Mesenchymal stem cell (in vitro differentiated cells and primary cell): Measurements from ENCODE around the gene ZXDC.

ENCODE experiments used
- DNase-seq: peaks from one replicate; pipeline ENCODE4 v3.0.0-alpha.2; 2013
- H2AFZ ChIP-seq: one replicate; pipeline ENCODE4 v1.6.1; 2013; ENCODE audit warnings: low read depth, mild to moderate bottlenecking, control low read depth, inconsistent platforms, low read length, moderate library complexity
- H2AK5ac ChIP-seq: 2 replicates; pipeline ENCODE4 v1.6.1; 2013; ENCODE audit warnings: low read length, moderate library complexity, mild to moderate bottlenecking, inconsistent platforms; ENCODE audit not compliant: severe bottlenecking
- H2BK120ac ChIP-seq: one replicate; pipeline ENCODE4 v1.6.1; 2013; ENCODE audit warnings: low read depth, mild to moderate bottlenecking, inconsistent platforms, low read length, moderate library complexity
- H2BK12ac ChIP-seq, 2 experiments: one replicate each; pipeline ENCODE4 v1.6.1; 2013; ENCODE audit warnings: inconsistent platforms in 2 of 2, low read length in 2 of 2, mild to moderate bottlenecking in 2 of 2, moderate library complexity in 2 of 2, control low read depth in 1 of 2
- H2BK15ac ChIP-seq: one replicate; pipeline ENCODE4 v1.6.1; 2013; ENCODE audit warnings: mild to moderate bottlenecking, low read depth, inconsistent platforms; ENCODE audit not compliant: poor library complexity, severe bottlenecking
- H2BK5ac ChIP-seq: 2 replicates; pipeline ENCODE4 v1.6.1; 2013; ENCODE audit warnings: low read depth, mild to moderate bottlenecking, low read length, control low read depth, inconsistent platforms; ENCODE audit not compliant: poor library complexity, severe bottlenecking
- H3K14ac ChIP-seq, 2 experiments: one replicate each; pipeline ENCODE4 v1.6.1; 2013; ENCODE audit warnings: inconsistent platforms in 2 of 2, low read length in 2 of 2, control low read depth in 1 of 2, mild to moderate bottlenecking in 1 of 2, moderate library complexity in 1 of 2
- H3K18ac ChIP-seq, 2 experiments: one replicate each; pipeline ENCODE4 v1.6.1; 2013; ENCODE audit warnings: inconsistent platforms in 2 of 2, low read length in 2 of 2, control low read depth in 1 of 2, low read depth in 1 of 2, mild to moderate bottlenecking in 1 of 2
- H3K23ac ChIP-seq, 2 experiments: one replicate each; pipeline ENCODE4 v1.6.1; 2013; ENCODE audit warnings: inconsistent platforms in 2 of 2, low read length in 2 of 2, mild to moderate bottlenecking in 2 of 2, moderate library complexity in 2 of 2, control low read depth in 1 of 2
- H3K27ac ChIP-seq: 2 replicates; pipeline ENCODE4 v1.5.1; 2013; ENCODE audit warnings: mild to moderate bottlenecking, moderate library complexity, low read length, control low read depth, inconsistent platforms; ENCODE audit not compliant: poor library complexity, severe bottlenecking
- H3K27me3 ChIP-seq, 2 experiments: 2 replicates each; pipeline versions ENCODE4 v1.6.1 to v1.7.0; 2013; ENCODE audit warnings: low read length in 2 of 2, mild to moderate bottlenecking in 2 of 2, moderate library complexity in 2 of 2, control low read depth in 1 of 2, inconsistent platforms in 1 of 2; ENCODE audit not compliant: control insufficient read depth in 1 of 2, insufficient read depth in 1 of 2
- H3K36me3 ChIP-seq, 2 experiments: 2 replicates each; pipeline versions ENCODE4 v1.6.1 to v1.7.0; 2013; ENCODE audit warnings: low read length in 2 of 2, control low read depth in 1 of 2, inconsistent platforms in 1 of 2, low read depth in 1 of 2, mild to moderate bottlenecking in 1 of 2; ENCODE audit not compliant: insufficient read depth in 2 of 2, control insufficient read depth in 1 of 2
- H3K4ac ChIP-seq, 2 experiments: one replicate each; pipeline ENCODE4 v1.6.1; 2013; ENCODE audit warnings: inconsistent platforms in 2 of 2, low read length in 2 of 2, mild to moderate bottlenecking in 2 of 2, moderate library complexity in 2 of 2, control low read depth in 1 of 2, low read depth in 1 of 2
- H3K4me1 ChIP-seq: 2 replicates; pipeline ENCODE4 v1.6.1; 2013; ENCODE audit warnings: low read depth, low read length, control low read depth; ENCODE audit not compliant: control insufficient read depth, insufficient read depth
- H3K4me2 ChIP-seq: 2 replicates; pipeline ENCODE4 v1.6.1; 2013; ENCODE audit warnings: low read length, mild to moderate bottlenecking, inconsistent platforms; ENCODE audit not compliant: poor library complexity, severe bottlenecking
- H3K4me3 ChIP-seq, 2 experiments: 2 replicates each; pipeline versions ENCODE4 v1.5.1 to v1.7.0; 2013; ENCODE audit warnings: low read length in 2 of 2, mild to moderate bottlenecking in 2 of 2, control low read depth in 1 of 2, low read depth in 1 of 2; ENCODE audit not compliant: insufficient read depth in 1 of 2
- H3K79me1 ChIP-seq: replicated peaks from 2 replicates; pipeline ENCODE4 v1.6.1; 2013; ENCODE audit warnings: mild to moderate bottlenecking, control low read depth, low read length, inconsistent platforms; ENCODE audit not compliant: poor library complexity, severe bottlenecking
- H3K9ac ChIP-seq: 2 replicates; pipeline ENCODE4 v1.7.0; 2013; ENCODE audit warnings: mild to moderate bottlenecking, low read length, moderate library complexity
- H3K9me3 ChIP-seq: 2 replicates; pipeline ENCODE4 v1.7.0; 2013; ENCODE audit warnings: mild to moderate bottlenecking, low read length; ENCODE audit not compliant: control insufficient read depth
- H4K8ac ChIP-seq: one replicate; pipeline ENCODE4 v1.6.1; 2013; ENCODE audit warnings: inconsistent platforms, mild to moderate bottlenecking, low read length, moderate library complexity
- H4K91ac ChIP-seq: one replicate; pipeline ENCODE4 v1.6.1; 2013; ENCODE audit warnings: mild to moderate bottlenecking, low read length, inconsistent platforms
- WGBS: methylation state at CpG from one replicate; pipeline ENCODE4 v1.1.7; 2013; ENCODE audit warnings: mixed read lengths; 5-methylcytosine and 5-hydroxymethylcytosine counted together

Gene ZXDC

GRCh38 chr3:126519506-126520455 lies 44.1 kb upstream of the ZXDC start:
- Histone ChIP-seq H2BK120ac (no peak overlapping the region), H3K27ac (no peak overlapping the region), H3K27me3 (peaks cover 50 to 53% of the 10 kb centered on the region in 2 experiments), H3K9ac (no peak overlapping the region), H3K4me3 (no peak overlapping the region), H3K14ac (no peak overlapping the region), H4K91ac (no peak overlapping the region), H2BK12ac (no peak overlapping the region), H3K79me1 (no peaks in the 10 kb centered on the region), H4K8ac (no peak overlapping the region), H3K9me3 (no peaks in the 10 kb centered on the region), H3K4me1 (peaks cover 12% of the 10 kb centered on the region), H3K4me2 (no peak overlapping the region), H2AFZ (no peak overlapping the region), H3K23ac (no peak overlapping the region), H3K36me3 (no peaks in the 10 kb centered on the region), H2BK15ac (no peak overlapping the region), H2BK5ac (no peak overlapping the region), H2AK5ac (no peak overlapping the region), H3K4ac (no peak overlapping the region), H3K18ac (no peak overlapping the region)
- DNase-seq = no peak
- WGBS = 93% methylated on average over 10 of the region's 10 CpGs

DNA sequence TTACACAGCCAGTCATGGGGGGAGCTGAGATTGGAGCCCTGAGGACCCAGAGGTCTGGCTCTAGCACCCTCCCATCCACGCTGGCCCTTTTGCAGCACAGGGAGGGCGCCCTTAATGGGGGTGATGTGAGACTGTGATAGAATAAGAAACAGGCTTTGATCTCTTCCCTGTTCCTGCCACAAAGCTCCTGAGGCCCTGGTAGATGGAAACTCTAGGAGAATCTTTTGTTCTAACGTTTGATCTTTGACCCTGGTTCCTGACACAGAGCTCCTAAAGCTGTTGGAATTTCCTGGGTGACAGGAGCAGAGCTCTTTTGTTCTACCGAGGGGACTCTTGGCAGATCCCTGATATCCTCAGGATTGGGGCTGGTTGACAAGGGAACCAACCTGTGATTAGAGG lies 43.1 kb upstream of the ZXDC start:
- 67% methylated on average over 4 of the region's 4 CpGs for WGBS

GRCh38 chr3:126517986-126518778 lies 42.5 kb upstream of the ZXDC start:
- Histone ChIP-seq H3K4me2 (no peak overlapping the region), H2BK120ac (no peak overlapping the region), H3K4me1 (no peaks in the 10 kb centered on the region), H3K9ac (no peak overlapping the region), H3K14ac (no peak overlapping the region), H3K23ac (no peak overlapping the region), H2BK5ac (no peak overlapping the region), H3K4me3 (no peak overlapping the region), H3K4ac (no peak overlapping the region), H3K27ac (no peak overlapping the region), H2BK12ac (no peak overlapping the region), H2BK15ac (no peak overlapping the region), H3K18ac (no peak overlapping the region), H2AFZ (no peak overlapping the region), H3K27me3 (peaks cover 42 to 50% of the 10 kb centered on the region in 2 experiments), H3K9me3 (no peaks in the 10 kb centered on the region), H4K8ac (no peak overlapping the region), H3K36me3 (no peaks in the 10 kb centered on the region), H4K91ac (no peak overlapping the region), H3K79me1 (no peaks in the 10 kb centered on the region), H2AK5ac (no peak overlapping the region)
- WGBS = 91% methylated on average over 14 of the region's 15 CpGs
- DNase-seq = no peak

More for the DNA sequence above, 43.1 kb upstream of the ZXDC start:
- Histone ChIP-seq H2BK5ac (no peak overlapping the region), H3K14ac (no peak overlapping the region), H3K23ac (no peak overlapping the region), H3K18ac (no peak overlapping the region), H3K4ac (no peak overlapping the region), H2BK15ac (no peak overlapping the region), H3K4me1 (peaks cover 3% of the 10 kb centered on the region), H3K27me3 (peaks cover 48 to 53% of the 10 kb centered on the region in 2 experiments), H3K9me3 (no peaks in the 10 kb centered on the region), H2AK5ac (no peak overlapping the region), H4K91ac (no peak overlapping the region), H3K4me3 (no peak overlapping the region), H2AFZ (no peak overlapping the region), H2BK12ac (no peak overlapping the region), H3K9ac (no peak overlapping the region), H3K79me1 (no peaks in the 10 kb centered on the region), H4K8ac (no peak overlapping the region), H3K27ac (no peak overlapping the region), H2BK120ac (no peak overlapping the region), H3K4me2 (no peak overlapping the region), H3K36me3 (no peaks in the 10 kb centered on the region)
- DNase-seq = no peak
